GM12878 (cell line): ENCODE measurements around the gene MTHFS. TPM values are rescaled to one million over a fixed set of nuclear protein-coding genes. Genes with fewer than 3 reads are reported as not detected.
A peak's percentile ranks its signal among the peaks of the same experiment; 100 is the strongest.

Source experiments
- ATAC-seq: fragments of 200-7000 bp; cut with Tn5 transposase; 3 replicates; pipeline ENCODE4 v1.9.1; 2020; ENCODE audit warnings: mild to moderate bottlenecking, moderate library complexity
- Bru-seq: library from RNA; stranded (reverse); fragments of 400-500 nt; gene quantifications from one replicate; lab custom pipeline; 2021; lab: Mats Ljungman, UMichigan
- BruChase-seq, 2 experiments: library from RNA; stranded (reverse); fragments of 400-500 nt; gene quantifications; one replicate each; lab custom pipeline; 2021; lab: Mats Ljungman, UMichigan
- BruUV-seq: library from RNA; stranded (reverse); fragments of 400-500 nt; replicated peaks from 2 replicates; lab custom pipeline; 2021; lab: Mats Ljungman, UMichigan
- CTCF ChIA-PET: fragments of 300-600 bp; sonication (Branson Sonifier 250); formaldehyde crosslinking; extraction: SDS; loops from one replicate; lab custom pipeline; 2021; ENCODE audit warnings: inconsistent platforms; lab: Yijun Ruan, JAX
- POLR2A ChIA-PET: fragments of 350-600 bp; formaldehyde crosslinking; extraction: SDS; loops from one replicate; lab custom pipeline; 2021; ENCODE audit warnings: inconsistent platforms; lab: Charles Lee
- RAD21 ChIA-PET: fragments of 300-600 bp; sonication (Branson Sonifier 250); formaldehyde crosslinking; loops from one replicate; lab custom pipeline; 2023; ENCODE audit warnings: antibody characterized with exemption; ENCODE audit not compliant: unreplicated experiment; lab: Charles Lee
- SMC1A ChIA-PET: fragments of 300-600 bp; sonication (Branson Sonifier 250); formaldehyde crosslinking; loops from one replicate; lab custom pipeline; 2023; ENCODE audit not compliant: unreplicated experiment, uncharacterized antibody; lab: Charles Lee
- DNase-seq: peaks from one replicate; pipeline ENCODE4 v3.0.0-alpha.2; 2011; ENCODE audit warnings: low read depth, low spot score
- FAIRE-seq: peaks from 3 replicates; lab custom pipeline; 2011; peaks lifted over from hg19 to GRCh38; lab: Jason Lieb, UNC
- H2AFZ ChIP-seq: 2 replicates; pipeline ENCODE4 v1.6.0; 2011; ENCODE audit warnings: low read depth, low read length, control low read depth; ENCODE audit not compliant: control insufficient read depth
- H3K27ac ChIP-seq: 2 replicates; pipeline ENCODE4 v1.5.1; 2011; ENCODE audit warnings: control low read depth; ENCODE audit not compliant: control insufficient read depth, insufficient read depth
- H3K27me3 ChIP-seq, 2 experiments: replicated peaks in 1 of 2; 2 replicates each; pipeline versions ENCODE4 v1.6.0 to v1.6.1; 2011; ENCODE audit warnings: low read length in 1 of 2; ENCODE audit not compliant: control insufficient read depth in 2 of 2, insufficient read depth in 2 of 2
- H3K36me3 ChIP-seq, 2 experiments: 2 replicates each; pipeline ENCODE4 v1.5.1; 2011; ENCODE audit warnings: low read length in 1 of 2; ENCODE audit not compliant: control insufficient read depth in 2 of 2, insufficient read depth in 2 of 2
- H3K4me1 ChIP-seq: 2 replicates; pipeline ENCODE4 v1.6.1; 2011; ENCODE audit warnings: mild to moderate bottlenecking, low read length, moderate library complexity, mixed read lengths; ENCODE audit not compliant: control insufficient read depth, insufficient read depth
- H3K4me2 ChIP-seq: 2 replicates; pipeline ENCODE4 v1.6.0; 2011; ENCODE audit warnings: control low read depth; ENCODE audit not compliant: control insufficient read depth, insufficient read depth
- H3K4me3 ChIP-seq: fragments of 200-600 bp; sonication (generic); 2 replicates; pipeline ENCODE4 v1.5.1; 2016
- H3K79me2 ChIP-seq: 2 replicates; pipeline ENCODE4 v1.6.0; 2011; ENCODE audit warnings: low read length; ENCODE audit not compliant: control insufficient read depth, insufficient read depth
- H3K9ac ChIP-seq: 2 replicates; pipeline ENCODE4 v1.8.0; 2011; ENCODE audit warnings: low read length, control low read depth, mixed read lengths; ENCODE audit not compliant: control insufficient read depth, insufficient read depth
- H3K9me3 ChIP-seq: replicated peaks from 3 replicates; pipeline ENCODE4 v1.5.1; 2011; ENCODE audit warnings: mild to moderate bottlenecking, low read length; ENCODE audit not compliant: control insufficient read depth, insufficient read depth
- H4K20me1 ChIP-seq: 2 replicates; pipeline ENCODE4 v1.6.0; 2011; ENCODE audit not compliant: control insufficient read depth, insufficient read depth
- BACH1 ChIP-seq: fragments of 450-650 bp; IDR thresholded peaks from 2 replicates; pipeline ENCODE4 v1.6.1; 2017; ENCODE audit warnings: mild to moderate bottlenecking, borderline replicate concordance
- CHD4 ChIP-seq: fragments of 200-600 bp; sonication (generic); IDR thresholded peaks from 2 replicates; pipeline ENCODE4 v1.6.1; 2016; ENCODE audit warnings: mild to moderate bottlenecking
- EZH2 ChIP-seq: IDR thresholded peaks from 2 replicates; pipeline ENCODE4 v1.6.1; 2012; ENCODE audit warnings: low read depth, mild to moderate bottlenecking, control low read depth, inconsistent platforms, low read length, borderline replicate concordance; ENCODE audit not compliant: control insufficient read depth
- JUNB ChIP-seq: IDR thresholded peaks from 2 replicates; pipeline ENCODE4 v1.6.1; 2016; ENCODE audit warnings: antibody characterized with exemption, mild to moderate bottlenecking
- NFYA ChIP-seq: IDR thresholded peaks from 2 replicates; pipeline ENCODE4 v1.6.1; 2011; ENCODE audit warnings: low read depth, mild to moderate bottlenecking, low read length, improper control_type of control experiment, borderline replicate concordance
- POLR2AphosphoS5 ChIP-seq: IDR thresholded peaks from 2 replicates; pipeline ENCODE4 v1.6.1; 2011; ENCODE audit warnings: mild to moderate bottlenecking, low read length, inconsistent platforms
- RB1 ChIP-seq: fragments of 450-650 bp; formaldehyde crosslinking; IDR thresholded peaks from 2 replicates; pipeline ENCODE4 v1.6.1; 2017; ENCODE audit warnings: mild to moderate bottlenecking, borderline replicate concordance
- SUPT20H ChIP-seq: IDR thresholded peaks from 2 replicates; pipeline ENCODE4 v1.6.1; 2011; ENCODE audit warnings: low read depth, mild to moderate bottlenecking, low read length, moderate library complexity, borderline replicate concordance; ENCODE audit not compliant: control insufficient read depth
- ZNF274 ChIP-seq: IDR thresholded peaks from one replicate; pipeline ENCODE4 v1.8.0; 2011; ENCODE audit not compliant: insufficient read length, insufficient read depth
- WGBS: methylation state at CpG from one replicate; pipeline ENCODE4 v1.1.6; 2016; ENCODE audit warnings: low lambda C conversion rate; ENCODE audit not compliant: insufficient replicate concordance, insufficient coverage; ENCODE audit errors: missing lambda C conversion rate; 5-methylcytosine and 5-hydroxymethylcytosine counted together
- in situ Hi-C: fragments of 300-500 bp; cut with MboI; formaldehyde crosslinking; loops from 9 replicates; pipeline ENCODE4 v1.14.3; 2018; ENCODE audit warnings: mixed read lengths
- intact Hi-C: fragments of 100-400 bp; cut with micrococcal nuclease; formaldehyde crosslinking; loops from one replicate; pipeline ENCODE4 v1.14.2; 2022; ENCODE audit not compliant: unreplicated experiment
- long read RNA-seq, 2 experiments: library from polyadenylated mRNA; unstranded; transcript quantifications; one replicate each; pipeline ENCODE4 v2.0.0, GENCODE V29; 2019 to 2020
- polyA minus RNA-seq, 3 experiments: library from RNA; depleted of rRNA, polyadenylated mRNA; stranded (reverse); fragments of >200 nt; gene quantifications; 2 replicates each; pipeline ENCODE4 v1.2.3, GENCODE V29; 2011
- polyA plus RNA-seq, 11 experiments: library from polyadenylated mRNA; depleted of rRNA in 4 of 11; unstranded in 6 of 11; stranded (reverse) in 5 of 11; fragments of >200 nt; fragmentation: Nextera tagmentation in 4 of 11; fragmentation: Illumina TruSeq in 1 of 11; extraction: Ambion mirVana in 4 of 11; extraction: Trizol in 1 of 11; gene quantifications; 1 replicate in 1 of 11; 2 replicates in 10 of 11; pipeline versions ENCODE4 v1.2.1 to v1.2.3, GENCODE V29; 2011 to 2016; ENCODE audit warnings: inconsistent platforms in 2 of 11, missing spikeins in 2 of 11, low read depth in 1 of 11
- total RNA-seq, 4 experiments: library from RNA; depleted of rRNA in 3 of 4; stranded (reverse); fragments of >200 nt in 3 of 4; fragmentation: Illumina TruSeq in 1 of 4; extraction: Trizol in 1 of 4; gene quantifications; 2 replicates each; pipeline versions ENCODE4 v1.2.1 to v1.2.3, GENCODE V29; 2013 to 2021
- TF ChIP-seq, protein P1 (sequence below): IDR thresholded peaks from 2 replicates; pipeline ENCODE4 v1.6.1; 2012; ENCODE audit warnings: low read length, inconsistent platforms
- TF ChIP-seq, protein P2 (sequence below): fragments of 450-650 bp; formaldehyde crosslinking; IDR thresholded peaks from 2 replicates; pipeline ENCODE4 v1.4.0; 2020; ENCODE audit warnings: mild to moderate bottlenecking, moderate library complexity

MTHFS gene
- total RNA-seq (2013; cell fraction: nucleolus; rRNA removed) = 18.0 and 20.7 TPM in 2 replicates
- total RNA-seq (2014; rRNA removed) = 24.0 and 26.8 TPM in 2 replicates
- total RNA-seq (2014; rRNA removed; fragmentation: Illumina TruSeq; extraction: Trizol) = 25.3 and 26.9 TPM in 2 replicates
- total RNA-seq (2021) = 35.3 and 38.4 TPM in 2 replicates
- polyA plus RNA-seq (2011; ENCODE audit: low read depth) = 16.9 TPM
- polyA plus RNA-seq (2011; rRNA removed) = 38.4 and 38.5 TPM in 2 replicates
- 26.7 and 34.1 TPM in 2 replicates for polyA plus RNA-seq (2011; cell fraction: cytosol; rRNA removed)
- polyA plus RNA-seq (2011; cell fraction: nucleus; rRNA removed) = 13.9 and 16.3 TPM in 2 replicates
- polyA plus RNA-seq (2012) = 21.6 and 24.8 TPM in 2 replicates
- polyA plus RNA-seq (2014; fragmentation: Illumina TruSeq; extraction: Trizol) = 22.4 and 28.4 TPM in 2 replicates
- polyA plus RNA-seq (2014; fragmentation: Nextera tagmentation; extraction: Ambion mirVana) = 10 to 100 TPM; 14.0 to 24.5 TPM
- polyA plus RNA-seq (2014; rRNA removed) = 44.3 and 49.0 TPM in 2 replicates
- 10 to 100 TPM; 78.9 to 81.9 TPM for polyA plus RNA-seq (2016; fragmentation: Nextera tagmentation; extraction: Ambion mirVana)
- polyA minus RNA-seq (2011; rRNA and poly(A)+ RNA removed) = 7.6 and 18.4 TPM in 2 replicates
- polyA minus RNA-seq (2011; cell fraction: cytosol; rRNA and poly(A)+ RNA removed) = 7.5 and 9.8 TPM in 2 replicates
- 9.1 and 10.6 TPM in 2 replicates for polyA minus RNA-seq (2011; cell fraction: nucleus; rRNA and poly(A)+ RNA removed)
- Bru-seq, nascent RNA = percentile 68 among the genes with signal in this experiment
- BruChase-seq, experiment 1, labeled RNA remaining after a 6-hour chase = percentile 83 among the genes with signal in this experiment
- BruChase-seq, experiment 2, labeled RNA remaining after a 2-hour chase = percentile 74 among the genes with signal in this experiment
- long read RNA-seq, experiment 1, transcript MTHFS-201 (3 exons, 907 nt) = major isoform, 13 of 29 reads
- long read RNA-seq, experiment 1, partial matches to known transcripts = 1 of 29 reads
- long read RNA-seq, experiment 1, other reads (novel, unspliced or antisense) = 13 of 29 reads
- long read RNA-seq, experiment 2, transcript MTHFS-201 (3 exons, 907 nt) = major isoform, 58 of 79 reads
- long read RNA-seq, experiment 2, partial matches to known transcripts = 1 of 79 reads
- long read RNA-seq, experiment 2, other reads (novel, unspliced or antisense) = 18 of 79 reads

DNA sequence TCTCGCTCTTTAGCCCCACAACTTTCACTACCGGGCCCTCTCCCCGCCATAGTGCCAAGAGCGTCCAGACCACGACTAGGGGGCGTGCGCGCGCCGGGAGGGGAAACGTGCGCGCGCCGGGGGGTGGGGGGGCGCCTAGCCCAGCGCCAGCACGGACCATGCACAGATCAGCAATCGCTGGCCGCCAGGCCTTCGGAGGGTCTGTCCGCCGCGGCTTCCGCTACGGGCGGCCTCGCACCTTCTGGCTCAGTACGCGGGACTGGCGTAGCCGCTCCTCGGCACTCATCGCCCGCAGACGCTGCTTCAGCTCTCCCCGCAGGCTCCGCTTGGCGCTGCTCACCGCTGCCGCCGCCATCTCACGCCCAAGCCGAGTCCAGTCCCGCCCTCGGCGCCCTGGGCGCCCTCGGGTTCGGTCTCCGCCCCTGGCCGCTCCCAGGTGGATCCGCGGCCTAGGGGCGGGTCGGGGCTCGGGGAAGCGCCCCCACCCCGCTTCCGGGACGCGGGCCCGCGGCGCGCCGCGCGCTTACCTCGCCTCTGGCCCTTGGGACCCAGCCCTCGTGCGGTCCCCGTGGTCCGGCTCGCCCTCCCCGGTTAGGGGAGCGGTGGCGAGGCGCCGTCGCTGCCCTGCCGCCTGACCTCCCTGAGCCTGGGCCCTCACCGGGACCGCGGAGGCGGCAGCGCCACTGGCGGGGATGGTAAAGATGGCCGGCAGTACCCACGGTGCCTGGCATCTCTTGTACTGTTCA, at the start of gene MTHFS:
Gene MTHFS, minus strand, starts transcription at position 381 of the 746 bp plus-strand sequence. Its CDS starts 26 bp downstream, at position 355.
- no peaks in the 10 kb centered on the region for H3K27me3 ChIP-seq
- ChIA-PET POLR2A (interaction anchor here (1.0 to 2.1 kb wide), 4 partner anchors 11 to 95 kb away, joined by 3 to 9 read pairs (median 4); no protein-coding TSS in a partner anchor), CTCF (interaction anchor here (1.0 to 6.5 kb wide), 12 partner anchors 9 to 110 kb away, joined by 3 to 51 read pairs (median 4); no protein-coding TSS in a partner anchor), RAD21 (interaction anchor here (1.4 to 5.7 kb wide), 9 partner anchors 13 to 164 kb away, joined by 4 to 45 read pairs (median 7); partner anchors contain the start of gene BCL2A1), SMC1A (interaction anchor here (0.7 to 6.7 kb wide), 20 partner anchors 10 to 121 kb away, joined by 3 to 58 read pairs (median 6); partner anchors contain the start of gene BCL2A1)
- intact Hi-C loops (loop anchor here (1.0 to 10.0 kb wide), 5 partner anchors 26 to 278 kb away; partner anchors contain the start of gene BCL2A1), in situ Hi-C loops (no loop called here)
- no TSS peak for BruUV-seq
- peak within 1 kb of the TSS; percentile 96 for H3K4me2 ChIP-seq
- H3K79me2 ChIP-seq = peaks cover 16% of the 10 kb centered on the region
- FAIRE-seq = no peak
- WGBS = under 1% methylated on average over 71 of the region's 90 CpGs
- H3K4me3 ChIP-seq = peak within 1 kb of the TSS; percentile 66
- H3K27ac ChIP-seq = peak within 1 kb of the TSS; percentile 85
- H3K4me1 ChIP-seq = peaks cover 16% of the 10 kb centered on the region
- no peaks in the 10 kb centered on the region for H3K36me3 ChIP-seq
- DNase-seq = no peak
- H3K9ac ChIP-seq = peak within 1 kb of the TSS; percentile 92
- no peaks in the 10 kb centered on the region for H4K20me1 ChIP-seq
- peak within 1 kb of the TSS; percentile 91 for H2AFZ ChIP-seq
- H3K9me3 ChIP-seq = no peaks in the 10 kb centered on the region; the same call in 2 of the 3 replicates
- peak; percentile 86 for ATAC-seq
- TF ChIP-seq, protein P1, sequence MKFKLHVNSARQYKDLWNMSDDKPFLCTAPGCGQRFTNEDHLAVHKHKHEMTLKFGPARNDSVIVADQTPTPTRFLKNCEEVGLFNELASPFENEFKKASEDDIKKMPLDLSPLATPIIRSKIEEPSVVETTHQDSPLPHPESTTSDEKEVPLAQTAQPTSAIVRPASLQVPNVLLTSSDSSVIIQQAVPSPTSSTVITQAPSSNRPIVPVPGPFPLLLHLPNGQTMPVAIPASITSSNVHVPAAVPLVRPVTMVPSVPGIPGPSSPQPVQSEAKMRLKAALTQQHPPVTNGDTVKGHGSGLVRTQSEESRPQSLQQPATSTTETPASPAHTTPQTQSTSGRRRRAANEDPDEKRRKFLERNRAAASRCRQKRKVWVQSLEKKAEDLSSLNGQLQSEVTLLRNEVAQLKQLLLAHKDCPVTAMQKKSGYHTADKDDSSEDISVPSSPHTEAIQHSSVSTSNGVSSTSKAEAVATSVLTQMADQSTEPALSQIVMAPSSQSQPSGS = no peak
- TF ChIP-seq, protein P2, sequence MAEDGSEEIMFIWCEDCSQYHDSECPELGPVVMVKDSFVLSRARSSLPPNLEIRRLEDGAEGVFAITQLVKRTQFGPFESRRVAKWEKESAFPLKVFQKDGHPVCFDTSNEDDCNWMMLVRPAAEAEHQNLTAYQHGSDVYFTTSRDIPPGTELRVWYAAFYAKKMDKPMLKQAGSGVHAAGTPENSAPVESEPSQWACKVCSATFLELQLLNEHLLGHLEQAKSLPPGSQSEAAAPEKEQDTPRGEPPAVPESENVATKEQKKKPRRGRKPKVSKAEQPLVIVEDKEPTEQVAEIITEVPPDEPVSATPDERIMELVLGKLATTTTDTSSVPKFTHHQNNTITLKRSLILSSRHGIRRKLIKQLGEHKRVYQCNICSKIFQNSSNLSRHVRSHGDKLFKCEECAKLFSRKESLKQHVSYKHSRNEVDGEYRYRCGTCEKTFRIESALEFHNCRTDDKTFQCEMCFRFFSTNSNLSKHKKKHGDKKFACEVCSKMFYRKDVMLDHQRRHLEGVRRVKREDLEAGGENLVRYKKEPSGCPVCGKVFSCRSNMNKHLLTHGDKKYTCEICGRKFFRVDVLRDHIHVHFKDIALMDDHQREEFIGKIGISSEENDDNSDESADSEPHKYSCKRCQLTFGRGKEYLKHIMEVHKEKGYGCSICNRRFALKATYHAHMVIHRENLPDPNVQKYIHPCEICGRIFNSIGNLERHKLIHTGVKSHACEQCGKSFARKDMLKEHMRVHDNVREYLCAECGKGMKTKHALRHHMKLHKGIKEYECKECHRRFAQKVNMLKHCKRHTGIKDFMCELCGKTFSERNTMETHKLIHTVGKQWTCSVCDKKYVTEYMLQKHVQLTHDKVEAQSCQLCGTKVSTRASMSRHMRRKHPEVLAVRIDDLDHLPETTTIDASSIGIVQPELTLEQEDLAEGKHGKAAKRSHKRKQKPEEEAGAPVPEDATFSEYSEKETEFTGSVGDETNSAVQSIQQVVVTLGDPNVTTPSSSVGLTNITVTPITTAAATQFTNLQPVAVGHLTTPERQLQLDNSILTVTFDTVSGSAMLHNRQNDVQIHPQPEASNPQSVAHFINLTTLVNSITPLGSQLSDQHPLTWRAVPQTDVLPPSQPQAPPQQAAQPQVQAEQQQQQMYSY (CRISPR knock-in tag) = no peak
- peak; percentile 71; the same call in 1 of the 2 replicates for TF ChIP-seq POLR2AphosphoS5
- no peak for TF ChIP-seq ZNF274
- TF ChIP-seq SUPT20H = no peak
- peak; percentile 82; the same call in 1 of the 2 replicates for TF ChIP-seq RB1
- TF ChIP-seq NFYA = no peak
- peak; percentile 56; the same call in 1 of the 2 replicates for TF ChIP-seq BACH1
- TF ChIP-seq CHD4 = no peak
- no peak for TF ChIP-seq JUNB
- TF ChIP-seq EZH2 = no peak
